Epithelial cell of esophagus (primary cell): ENCODE data around the gene SCN2B.
"Not testable (repeated sequence)": the region's sequence is repeated elsewhere in the genome, so short reads cannot be mapped to it uniquely, and the experiment has no call there.

Experiments
- DNase-seq: peaks from one replicate; pipeline ENCODE4 v3.0.0; 2010; ENCODE audit warnings: low read depth
- H3K4me3 ChIP-seq: 2 replicates; pipeline ENCODE4 v1.5.1; 2011; ENCODE audit warnings: mild to moderate bottlenecking, low read length, control low read depth
- CTCF ChIP-seq: IDR thresholded peaks from 2 replicates; pipeline ENCODE4 v1.5.1; 2011; ENCODE audit warnings: low read depth, mild to moderate bottlenecking, low read length, control low read depth, inconsistent platforms; ENCODE audit not compliant: insufficient read depth; ENCODE audit errors: missing control alignments

SCN2B gene

GRCh38 chr11:118186346-118187107 is 10.1 kb upstream of the SCN2B start:
- no peak for TF ChIP-seq CTCF
- H3K4me3 ChIP-seq = no peak overlapping the region
- DNase-seq = no peak

- H3K4me3 ChIP-seq = no peak overlapping the region
- no peak for TF ChIP-seq CTCF
- DNase-seq = no peak
Measured at GRCh38 chr11:118184784-118185579, 8.5 kb upstream of the SCN2B start.

- H3K4me3 ChIP-seq, DNase-seq: not testable (repeated sequence)
Measured at GRCh38 chr11:118183691-118184090, 7.3 kb upstream of the SCN2B start.

- no peak overlapping the region for H3K4me3 ChIP-seq
- TF ChIP-seq CTCF = peak; percentile 21
- DNase-seq = peak; percentile 65
Measured at GRCh38 chr11:118180300-118180703, 3.9 kb upstream of the SCN2B start.

- no peak for DNase-seq
- H3K4me3 ChIP-seq = no peak overlapping the region
- TF ChIP-seq CTCF = no peak
Measured at GRCh38 chr11:118176778-118177134, 317 bp upstream of the SCN2B start.

GRCh38 chr11:118175031-118175992 is 1.1 kb downstream of the SCN2B start:
- TF ChIP-seq CTCF = no peak
- H3K4me3 ChIP-seq = no peak overlapping the region
- peak; percentile 95 for DNase-seq
